KOPT-K1 (cell line): ENCODE data around the gene ANGPTL8.

Source experiments
- H3K27ac ChIP-seq: fragments of 200-600 bp; sonication (generic); 2 replicates; pipeline ENCODE4 v1.5.1; 2016; ENCODE audit warnings: antibody characterized with exemption, mild to moderate bottlenecking, low read depth, low read length; ENCODE audit not compliant: poor library complexity, severe bottlenecking
- H3K36me3 ChIP-seq: fragments of 200-600 bp; sonication (generic); 2 replicates; pipeline ENCODE4 v1.5.1; 2017; ENCODE audit warnings: antibody characterized with exemption, mild to moderate bottlenecking, low read length, moderate library complexity; ENCODE audit not compliant: insufficient read depth
- H3K9me3 ChIP-seq: fragments of 200-600 bp; sonication (generic); 2 replicates; pipeline ENCODE4 v1.5.1; 2017; ENCODE audit warnings: antibody characterized with exemption, low read length, mild to moderate bottlenecking; ENCODE audit not compliant: insufficient read depth, poor library complexity, severe bottlenecking

The ANGPTL8 gene, protein sequence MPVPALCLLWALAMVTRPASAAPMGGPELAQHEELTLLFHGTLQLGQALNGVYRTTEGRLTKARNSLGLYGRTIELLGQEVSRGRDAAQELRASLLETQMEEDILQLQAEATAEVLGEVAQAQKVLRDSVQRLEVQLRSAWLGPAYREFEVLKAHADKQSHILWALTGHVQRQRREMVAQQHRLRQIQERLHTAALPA

DNA sequence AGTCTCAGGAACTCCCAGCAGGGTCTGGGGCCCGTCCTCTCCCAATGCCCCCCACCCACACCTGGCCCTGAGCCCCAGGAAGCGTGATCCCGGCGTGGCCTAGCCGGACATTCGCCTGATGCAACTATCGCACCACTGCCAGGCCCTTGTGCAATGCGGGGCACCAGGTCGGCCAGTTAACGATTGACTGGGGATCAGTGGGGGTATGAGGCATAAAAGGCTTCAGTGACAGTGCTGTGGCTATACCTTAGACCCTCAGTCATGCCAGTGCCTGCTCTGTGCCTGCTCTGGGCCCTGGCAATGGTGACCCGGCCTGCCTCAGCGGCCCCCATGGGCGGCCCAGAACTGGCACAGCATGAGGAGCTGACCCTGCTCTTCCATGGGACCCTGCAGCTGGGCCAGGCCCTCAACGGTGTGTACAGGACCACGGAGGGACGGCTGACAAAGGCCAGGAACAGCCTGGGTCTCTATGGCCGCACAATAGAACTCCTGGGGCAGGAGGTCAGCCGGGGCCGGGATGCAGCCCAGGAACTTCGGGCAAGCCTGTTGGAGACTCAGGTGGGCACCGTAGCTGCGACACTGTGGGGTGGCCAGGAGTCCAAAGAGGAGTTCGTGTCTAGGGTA is at the start of gene ANGPTL8:
Gene ANGPTL8 (plus strand): TSS at position 243 of the 624 bp plus-strand sequence. CDS start 19 bp downstream, at position 262.
- Histone ChIP-seq H3K36me3 (no peaks in the 10 kb centered on the region), H3K27ac (no peak within 1 kb of the TSS)

DNA sequence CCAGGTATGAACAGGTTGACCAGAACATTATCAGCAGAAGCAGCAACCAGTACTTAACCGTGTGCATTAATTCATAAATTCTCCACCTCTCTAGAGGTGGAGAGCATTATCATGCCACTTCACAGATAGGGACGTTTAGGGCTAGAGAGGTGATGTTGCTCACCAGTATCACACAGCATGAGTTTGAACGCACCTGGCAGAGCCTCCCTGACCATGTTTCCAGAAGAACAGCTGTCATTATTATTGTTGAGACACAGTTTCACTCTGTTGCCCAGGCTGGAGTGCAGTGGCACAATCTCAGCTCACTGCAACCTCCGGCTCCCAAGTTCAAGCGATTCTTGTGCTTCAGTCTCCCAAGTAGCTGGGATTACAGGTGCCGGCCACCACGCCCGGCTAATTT is 48.9 kb upstream of the ANGPTL8 start:
- H3K36me3 ChIP-seq = no peaks in the 10 kb centered on the region
- no peaks in the 10 kb centered on the region for H3K9me3 ChIP-seq

More for the DNA sequence above, at the start of gene ANGPTL8:
- H3K9me3 ChIP-seq = no peaks in the 10 kb centered on the region

DNA sequence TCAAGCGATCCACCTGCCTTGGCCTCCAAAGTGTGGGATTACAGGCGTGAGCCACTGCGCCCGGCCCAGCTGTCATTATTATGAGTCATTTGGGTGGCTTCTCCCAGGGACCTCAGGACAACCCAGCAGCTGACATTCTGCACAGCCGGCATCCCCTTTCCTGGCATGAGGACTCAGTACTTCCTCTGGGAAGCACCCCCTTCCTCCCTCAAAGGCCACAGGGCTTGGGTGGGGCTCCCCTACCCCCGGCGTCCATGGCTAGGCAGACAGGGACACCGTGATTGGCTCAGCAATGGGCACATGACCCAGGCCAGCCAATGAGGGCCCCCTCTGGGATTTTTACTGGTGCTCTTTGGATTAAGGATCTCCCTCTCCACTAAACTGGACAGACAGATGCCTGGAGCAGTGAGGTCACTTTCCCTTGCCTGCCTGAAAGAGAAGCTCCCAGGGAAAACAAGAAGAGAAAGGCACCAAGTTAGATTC is 48.1 kb upstream of the ANGPTL8 start:
- Histone ChIP-seq H3K9me3 (no peaks in the 10 kb centered on the region), H3K27ac (no peak overlapping the region), H3K36me3 (no peaks in the 10 kb centered on the region)

More for the DNA sequence above, 48.9 kb upstream of the ANGPTL8 start:
- no peak overlapping the region for H3K27ac ChIP-seq

DNA sequence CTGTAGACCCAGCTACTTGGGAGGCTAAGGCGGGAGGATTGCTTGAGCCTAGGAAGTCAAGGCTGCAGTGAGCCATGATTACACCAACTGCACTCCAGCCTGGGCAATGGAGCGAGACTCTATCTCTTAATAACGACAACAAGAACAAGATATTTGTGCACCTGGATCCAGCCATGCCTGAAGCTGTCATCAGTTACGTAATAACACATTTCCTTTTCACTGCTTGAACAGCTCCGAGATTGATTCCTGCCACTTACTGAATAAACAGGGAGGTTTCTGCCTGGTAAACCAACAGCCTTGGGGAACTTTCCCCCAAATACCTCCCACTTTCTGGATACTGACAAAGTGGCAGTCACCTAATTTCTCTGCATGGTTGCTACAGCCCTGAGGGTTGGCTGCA is 47.5 kb upstream of the ANGPTL8 start:
- Histone ChIP-seq H3K27ac (no peak overlapping the region), H3K9me3 (no peaks in the 10 kb centered on the region), H3K36me3 (no peaks in the 10 kb centered on the region)

DNA sequence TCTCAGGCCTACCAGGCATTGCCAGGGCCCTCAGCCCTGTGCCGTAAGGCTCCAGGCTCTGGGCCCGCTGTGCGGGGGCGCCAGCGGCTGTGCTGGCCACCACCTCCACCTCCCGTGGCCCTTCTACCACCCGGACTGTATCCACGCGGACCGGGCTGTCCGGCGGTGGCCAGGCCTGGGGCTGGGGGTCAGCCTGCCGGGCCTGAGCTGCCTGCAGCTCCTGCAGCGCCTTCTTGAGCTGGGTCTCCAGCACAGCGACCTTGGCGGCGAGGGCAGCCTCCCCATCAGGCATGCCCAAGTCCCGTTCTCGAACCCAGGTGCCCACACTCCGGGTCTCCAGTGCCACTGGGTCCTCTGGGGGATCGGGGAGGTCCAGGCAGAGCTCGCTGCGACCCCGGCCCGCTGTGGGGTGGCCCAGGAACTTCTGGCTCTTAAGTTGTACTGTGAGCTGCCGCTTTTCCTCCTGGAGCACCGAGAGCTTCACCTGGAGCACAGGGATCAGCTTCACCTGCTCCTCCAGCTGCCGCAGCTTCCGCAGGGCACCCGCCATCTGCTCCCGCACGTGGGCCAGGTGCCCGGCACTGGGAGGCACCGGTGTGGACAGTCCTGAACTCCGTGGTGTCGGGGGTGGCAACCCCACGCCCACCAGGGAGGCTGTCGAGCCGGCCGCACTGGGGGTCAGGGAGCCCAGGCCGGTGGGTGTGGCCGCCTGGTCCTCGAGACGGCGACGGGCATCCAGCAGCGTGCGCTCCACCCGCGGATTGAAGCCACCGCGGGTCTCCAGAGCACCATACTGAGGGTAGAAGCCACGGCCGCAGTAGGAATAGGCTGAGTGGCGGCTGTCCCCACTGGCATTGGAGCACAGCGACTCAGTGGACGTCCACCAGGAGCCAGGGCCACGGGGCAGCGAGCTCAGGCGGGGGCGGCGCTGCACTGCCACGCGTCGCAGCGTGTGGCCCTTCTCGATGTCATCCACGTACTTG is 46.2 kb upstream of the ANGPTL8 start:
- Histone ChIP-seq H3K36me3 (no peaks in the 10 kb centered on the region), H3K9me3 (no peaks in the 10 kb centered on the region), H3K27ac (no peak overlapping the region)

DNA sequence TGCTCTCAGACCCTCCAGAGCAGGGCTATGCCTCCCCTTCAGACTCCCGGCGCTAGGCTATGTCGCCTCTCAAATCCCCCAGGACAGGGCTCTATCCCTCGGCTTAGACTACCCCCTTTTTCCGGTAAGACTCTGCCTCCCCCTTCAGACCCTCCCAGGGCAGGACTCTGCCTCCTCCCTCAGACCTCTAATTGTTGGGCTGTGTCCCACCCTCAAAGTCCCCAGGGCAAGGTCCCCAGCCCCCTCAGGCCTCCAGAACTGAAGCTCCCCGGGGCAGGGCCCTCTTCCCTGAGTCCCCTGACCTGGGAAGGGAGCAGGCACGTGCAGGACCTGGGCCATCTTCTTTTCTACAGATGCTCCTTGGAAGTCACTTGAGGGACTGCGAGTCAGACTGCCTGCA is 45.2 kb upstream of the ANGPTL8 start:
- Histone ChIP-seq H3K36me3 (no peaks in the 10 kb centered on the region), H3K9me3 (no peaks in the 10 kb centered on the region), H3K27ac (no peak overlapping the region)

DNA sequence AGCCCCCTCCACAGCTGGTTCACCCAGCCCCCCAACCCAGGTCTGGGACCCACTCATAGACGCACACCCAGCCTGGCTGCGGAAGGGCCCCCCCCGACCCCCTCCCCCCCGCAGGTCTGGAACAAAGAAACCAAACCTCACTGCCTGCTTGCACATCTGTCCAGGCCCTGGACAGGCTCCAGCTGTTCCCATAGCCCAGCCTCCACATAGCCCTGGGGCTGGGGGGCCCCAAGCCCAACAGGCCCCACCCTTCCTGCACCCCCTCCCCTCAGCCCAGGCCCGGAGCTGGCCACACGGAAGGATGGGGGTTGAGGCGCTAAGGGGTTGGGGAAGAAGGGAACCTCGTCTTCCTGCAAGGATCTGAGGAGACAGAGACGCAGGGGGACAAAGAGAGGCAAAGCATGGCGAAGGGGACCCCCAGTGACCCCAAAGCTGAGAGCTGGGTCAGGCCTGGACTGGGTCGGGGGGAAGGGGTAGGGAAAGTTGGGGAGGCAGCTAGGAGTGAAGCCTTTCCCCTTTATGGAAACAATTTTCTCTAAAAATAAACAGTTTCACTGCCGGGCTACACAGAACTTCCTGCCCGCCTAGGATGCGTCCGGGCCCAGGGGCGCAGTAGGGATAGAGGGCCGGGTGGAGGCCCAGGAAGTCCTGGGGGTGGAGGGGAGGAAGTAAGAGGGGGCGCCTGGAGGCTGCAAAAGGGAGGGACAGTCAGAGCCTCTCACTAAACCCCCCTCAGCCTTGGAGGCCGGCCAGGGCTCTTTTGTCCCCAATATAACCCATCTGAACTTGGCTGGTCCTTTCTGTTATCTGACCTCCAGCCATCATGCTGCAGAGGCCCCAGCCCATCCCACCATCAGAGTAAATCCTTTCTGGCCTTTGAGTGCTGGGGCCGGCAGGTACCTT is 44.5 kb upstream of the ANGPTL8 start:
- Histone ChIP-seq H3K36me3 (no peaks in the 10 kb centered on the region), H3K27ac (no peak overlapping the region), H3K9me3 (no peaks in the 10 kb centered on the region)

DNA sequence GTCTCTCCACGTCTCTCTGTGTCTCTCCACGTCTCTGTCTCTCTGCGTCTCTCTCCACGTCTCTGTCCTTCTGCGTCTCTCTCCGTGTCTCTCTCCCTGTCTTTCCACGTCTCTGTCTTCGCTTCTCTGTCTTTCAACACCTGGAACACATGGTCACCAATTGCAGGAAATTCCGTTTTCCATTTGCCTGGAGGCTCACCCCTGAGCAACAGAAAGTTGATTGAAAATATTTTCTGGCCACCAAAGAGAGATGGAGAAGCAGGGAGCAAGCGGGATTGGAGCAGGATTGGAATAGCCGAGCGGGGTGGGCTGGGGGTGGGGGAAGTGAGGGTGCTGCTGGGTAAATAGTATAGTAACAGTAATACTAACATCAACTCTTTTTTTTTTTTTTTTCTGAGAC is 43.7 kb upstream of the ANGPTL8 start:
- Histone ChIP-seq H3K27ac (no peak overlapping the region), H3K36me3 (no peaks in the 10 kb centered on the region), H3K9me3 (no peaks in the 10 kb centered on the region)

DNA sequence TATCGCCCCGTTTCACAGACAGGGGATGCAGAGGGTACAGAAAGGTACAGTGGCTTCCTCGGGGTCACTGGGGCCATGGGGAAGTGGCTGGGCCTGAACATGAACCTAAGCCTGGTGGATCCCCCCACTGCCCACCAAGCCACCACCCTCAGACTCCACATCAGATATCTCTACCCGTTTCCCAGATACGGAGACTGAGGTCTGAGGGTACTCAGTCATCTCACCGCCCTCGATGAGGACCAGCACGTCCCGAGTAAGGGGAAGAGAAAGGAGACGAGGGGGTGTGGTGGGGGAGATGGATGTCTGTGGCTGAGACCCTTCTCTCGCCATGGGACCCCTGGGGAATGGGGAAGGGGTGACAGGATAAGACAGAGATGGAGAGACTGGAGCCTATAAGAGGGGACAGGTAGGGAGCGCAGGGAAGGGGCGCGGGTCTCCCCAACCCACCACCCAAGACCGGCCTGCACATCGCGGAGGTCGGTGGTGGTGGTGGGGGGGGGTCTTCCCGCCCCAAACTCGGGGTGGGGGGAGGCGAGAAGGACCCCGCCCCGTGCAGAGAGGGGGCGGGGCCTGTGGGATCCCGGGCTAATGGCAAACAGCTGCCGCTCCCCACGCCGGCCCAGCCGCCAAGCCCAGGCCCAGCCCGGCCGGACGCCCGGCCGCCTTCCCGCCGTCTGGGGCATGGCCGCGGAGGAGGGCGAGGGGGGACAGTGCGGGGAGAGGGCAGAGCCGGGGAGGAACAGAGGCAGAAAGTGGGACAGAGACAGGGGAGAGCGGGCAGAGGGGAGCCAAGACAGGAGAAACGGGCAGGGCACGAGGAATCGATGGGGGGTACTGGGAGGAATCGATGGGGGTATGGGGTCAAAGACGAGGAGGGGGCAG is 42.8 kb upstream of the ANGPTL8 start:
- Histone ChIP-seq H3K36me3 (no peaks in the 10 kb centered on the region), H3K27ac (no peak overlapping the region), H3K9me3 (no peaks in the 10 kb centered on the region)

DNA sequence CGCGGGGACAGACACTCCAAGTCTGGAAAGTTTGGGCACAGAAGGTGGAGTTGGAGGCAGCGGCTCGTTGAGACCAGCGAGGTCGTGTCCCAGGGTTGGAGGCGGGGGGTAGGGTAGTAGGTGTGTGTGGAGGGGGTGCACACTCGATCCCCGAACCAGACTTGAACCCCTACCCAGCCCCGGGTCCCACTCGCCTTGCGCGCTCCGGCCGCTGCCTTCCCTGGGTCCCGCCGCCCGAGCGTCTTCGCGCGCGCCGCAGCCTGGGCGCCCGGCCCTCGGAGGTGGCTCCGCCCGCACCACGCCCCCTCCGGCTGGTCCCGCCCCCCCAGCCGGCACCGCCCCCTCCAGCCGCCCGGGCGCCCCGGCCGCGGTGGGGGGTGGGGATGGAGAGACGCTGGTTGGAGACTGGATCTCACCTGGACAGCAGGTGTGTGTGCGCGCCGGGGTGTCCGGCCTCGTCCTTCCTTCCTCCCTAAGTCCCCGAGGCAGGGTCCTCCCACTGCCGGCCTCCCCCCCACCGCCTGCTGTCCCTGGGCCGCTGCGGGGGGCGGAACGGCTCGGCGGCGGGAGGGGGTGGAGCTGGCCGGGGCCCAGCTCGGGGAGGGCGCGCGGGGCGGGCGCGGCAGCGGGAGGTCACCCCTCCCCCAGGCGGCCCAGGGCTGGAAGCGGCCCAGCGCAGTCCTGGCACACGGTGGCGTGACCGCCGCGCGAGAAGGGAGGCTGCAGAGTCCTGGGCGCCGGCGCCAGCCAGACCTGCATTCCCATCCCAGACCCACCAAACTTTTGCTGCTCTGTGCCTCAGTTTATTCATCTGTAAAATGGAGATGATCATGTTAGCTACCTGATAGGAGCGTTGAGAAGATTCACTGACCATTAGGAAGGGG is 41.9 kb upstream of the ANGPTL8 start, which contains the start of gene KANK2:
Gene KANK2 (minus strand): TSS at position 255 of the 884 bp plus-strand sequence. CDS start 3,034 bp downstream, outside the sequence.
- no peaks in the 10 kb centered on the region for H3K36me3 ChIP-seq
- H3K9me3 ChIP-seq = no peaks in the 10 kb centered on the region
- peak within 1 kb of the TSS; percentile 15 for H3K27ac ChIP-seq

DNA sequence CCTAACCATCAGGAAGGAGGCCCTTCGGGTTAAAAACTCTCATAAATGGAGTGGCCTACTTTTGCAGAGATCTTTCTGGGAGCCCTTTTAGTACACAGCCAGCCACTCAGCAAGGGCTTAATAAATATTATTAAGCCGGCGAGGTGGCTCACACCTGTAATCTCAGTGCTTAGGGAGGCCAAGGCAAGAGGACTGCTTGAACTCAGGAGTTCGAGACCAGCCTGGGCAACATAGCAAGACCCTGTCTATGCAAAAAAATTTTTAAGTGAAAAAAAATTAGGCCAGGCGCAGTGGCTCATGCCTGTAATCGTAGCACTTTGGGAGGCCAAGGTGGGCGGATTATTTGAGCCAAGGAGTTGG is 41.3 kb upstream of the ANGPTL8 start:
- Histone ChIP-seq H3K27ac (no peak overlapping the region), H3K9me3 (no peaks in the 10 kb centered on the region), H3K36me3 (no peaks in the 10 kb centered on the region)

DNA sequence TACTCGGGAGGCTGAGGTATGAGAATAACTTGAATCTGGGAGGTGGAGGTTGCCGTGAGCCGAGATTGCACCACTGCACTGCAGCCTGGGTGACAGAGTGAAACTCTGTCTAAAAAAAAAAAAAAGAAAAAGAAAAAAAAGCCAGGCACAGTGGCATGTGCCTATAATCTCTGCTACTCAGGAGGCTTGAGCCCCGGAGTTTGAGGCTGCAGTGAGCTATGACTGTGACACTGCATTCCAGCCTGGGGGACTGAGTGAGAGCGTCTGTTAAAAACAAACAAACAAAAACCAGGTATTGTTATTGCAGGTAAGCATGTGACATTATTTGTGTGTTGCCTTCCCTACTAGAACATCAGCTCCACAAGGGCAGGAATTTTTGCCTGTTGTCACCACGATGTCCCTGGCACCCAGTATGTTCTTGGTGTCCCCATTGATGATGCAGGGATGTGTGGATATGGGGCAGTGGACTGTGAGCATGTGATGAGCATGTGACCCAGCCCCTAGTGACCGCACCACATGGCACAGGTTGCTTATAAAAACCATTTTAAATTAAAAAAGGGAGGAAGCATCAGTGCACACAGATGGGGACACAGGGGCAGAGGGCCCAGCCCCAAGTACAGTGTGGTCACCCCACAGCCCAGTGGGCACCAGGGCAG is 40.5 kb upstream of the ANGPTL8 start:
- no peak overlapping the region for H3K27ac ChIP-seq
- H3K36me3 ChIP-seq = no peaks in the 10 kb centered on the region

More for the DNA sequence above, 40.5 kb upstream of the ANGPTL8 start:
- no peaks in the 10 kb centered on the region for H3K9me3 ChIP-seq
